Activated CD8-positive, alpha-beta memory T cell treated with anti-CD3 and anti-CD28 coated beads for 48 hours (primary cell): ENCODE measurements around the gene SSR2.
"Not testable (repeated sequence)": the region's sequence is repeated elsewhere in the genome, so short reads cannot be mapped to it uniquely, and the experiment has no call there.

ENCODE experiments used
- DNase-seq, 3 experiments: peaks; one replicate each; pipeline ENCODE4 v3.0.0-alpha.2; 2020; ENCODE audit warnings: low read depth in 2 of 3, low spot score in 2 of 3

Gene SSR2

GRCh38 chr1:155996166-155996565 is 24.6 kb downstream of the SSR2 start:
- DNase-seq = no peak

- DNase-seq = no peak
Measured at GRCh38 chr1:155993595-155993994, 27.2 kb downstream of the SSR2 start.

DNA sequence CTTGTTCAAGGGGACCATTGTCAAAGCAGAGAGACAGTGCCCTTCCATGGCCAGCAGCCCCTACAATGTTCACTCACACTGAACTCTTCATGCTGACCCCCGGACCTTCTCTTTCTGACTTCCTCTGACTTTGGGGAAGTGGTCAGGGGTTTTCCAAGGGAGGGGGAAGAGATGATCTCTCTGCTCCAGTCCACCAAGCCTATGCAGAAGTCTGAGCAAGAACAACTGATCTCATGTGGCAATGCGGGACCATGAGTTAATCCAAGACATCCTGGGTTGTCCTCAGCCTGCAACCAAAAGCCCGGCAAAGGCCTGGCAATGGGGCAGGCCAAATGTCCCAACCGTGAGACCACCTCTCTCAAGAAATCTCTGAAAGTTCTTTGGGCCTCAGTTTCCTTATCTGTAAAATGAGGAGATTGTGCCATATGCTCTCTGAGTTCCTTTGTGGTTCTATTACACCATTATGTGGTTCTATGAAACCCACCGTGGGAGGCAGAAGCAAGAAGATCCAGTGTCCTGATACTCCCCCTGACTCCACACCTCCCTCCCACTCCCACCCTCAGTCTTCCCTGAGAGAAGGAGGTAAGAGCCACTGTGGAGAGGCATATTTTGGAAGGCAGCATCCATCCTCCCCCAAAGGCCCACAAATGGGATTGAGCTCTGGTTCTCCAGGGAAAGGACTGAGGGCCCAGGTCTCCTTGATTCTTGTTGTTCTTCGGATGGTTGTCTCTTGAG is 30.6 kb downstream of the SSR2 start:
- no peak for DNase-seq

- peak; percentile 49 to 64 (median 56) for DNase-seq
Measured at GRCh38 chr1:155989242-155990004, 31.3 kb downstream of the SSR2 start.

GRCh38 chr1:155984903-155985645 is 35.7 kb downstream of the SSR2 start:
- DNase-seq = not testable (repeated sequence)

GRCh38 chr1:155984341-155984740 is 36.4 kb downstream of the SSR2 start:
- no peak for DNase-seq

DNA sequence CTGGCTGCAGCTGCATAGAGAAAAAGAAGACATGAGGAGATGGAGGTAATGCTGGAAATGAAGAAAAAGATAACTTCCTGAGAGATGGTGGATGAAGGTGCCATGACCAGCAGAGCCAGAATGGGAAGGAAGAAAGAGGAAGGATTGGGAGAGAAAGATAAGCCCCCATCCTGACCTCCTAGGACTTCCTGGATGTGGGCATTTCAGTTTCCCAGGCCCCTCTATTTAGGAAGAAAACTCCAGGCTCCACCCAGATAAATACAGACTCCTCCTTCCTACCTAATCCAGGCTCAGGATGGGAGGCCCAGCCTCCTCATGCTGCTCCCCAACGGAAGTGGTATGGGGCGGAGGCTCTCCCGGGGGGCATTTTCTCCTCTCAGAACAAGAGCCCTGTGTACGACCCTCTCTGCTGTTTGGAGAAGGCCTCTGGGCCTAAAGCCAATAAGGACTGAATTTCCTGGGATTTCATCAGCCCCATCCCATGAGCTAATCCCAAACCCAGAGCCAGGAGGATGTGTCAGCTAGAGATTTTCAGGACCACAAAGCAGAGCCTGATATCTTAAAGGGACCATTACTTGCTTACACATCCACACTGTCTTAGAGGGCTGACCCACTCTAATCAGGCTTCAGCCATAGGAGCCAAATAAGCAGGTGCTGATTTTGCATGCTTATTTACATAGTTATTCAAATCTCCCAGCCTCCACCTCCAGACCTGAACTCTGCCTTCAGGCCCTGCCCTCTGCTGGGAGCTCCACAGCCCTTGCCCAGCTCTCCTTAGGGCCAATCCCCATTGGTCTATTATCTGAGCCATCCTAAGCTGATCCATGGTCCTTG is 37.3 kb downstream of the SSR2 start:
- DNase-seq = no peak

DNA sequence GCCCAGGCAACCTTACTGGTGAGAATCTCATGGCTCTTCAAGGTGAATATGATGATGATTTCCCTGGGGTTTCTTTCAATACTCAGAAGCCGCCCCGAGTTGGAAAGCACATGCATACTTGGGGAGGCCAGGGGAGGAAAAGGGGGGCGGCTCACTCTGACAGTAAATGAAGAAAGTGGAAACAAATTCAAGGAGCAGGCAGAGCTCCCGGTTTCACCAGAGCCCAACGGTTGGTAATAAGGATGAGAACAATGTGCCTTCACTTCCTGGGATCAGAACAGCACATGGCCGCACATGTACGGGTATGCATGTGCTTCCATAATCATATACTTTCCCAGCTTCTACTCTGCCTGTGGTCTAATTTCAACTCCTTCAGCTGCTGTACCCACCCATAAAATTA is 38.6 kb downstream of the SSR2 start:
- no peak for DNase-seq

GRCh38 chr1:155981266-155982088 is 39.3 kb downstream of the SSR2 start:
- no peak for DNase-seq

DNA sequence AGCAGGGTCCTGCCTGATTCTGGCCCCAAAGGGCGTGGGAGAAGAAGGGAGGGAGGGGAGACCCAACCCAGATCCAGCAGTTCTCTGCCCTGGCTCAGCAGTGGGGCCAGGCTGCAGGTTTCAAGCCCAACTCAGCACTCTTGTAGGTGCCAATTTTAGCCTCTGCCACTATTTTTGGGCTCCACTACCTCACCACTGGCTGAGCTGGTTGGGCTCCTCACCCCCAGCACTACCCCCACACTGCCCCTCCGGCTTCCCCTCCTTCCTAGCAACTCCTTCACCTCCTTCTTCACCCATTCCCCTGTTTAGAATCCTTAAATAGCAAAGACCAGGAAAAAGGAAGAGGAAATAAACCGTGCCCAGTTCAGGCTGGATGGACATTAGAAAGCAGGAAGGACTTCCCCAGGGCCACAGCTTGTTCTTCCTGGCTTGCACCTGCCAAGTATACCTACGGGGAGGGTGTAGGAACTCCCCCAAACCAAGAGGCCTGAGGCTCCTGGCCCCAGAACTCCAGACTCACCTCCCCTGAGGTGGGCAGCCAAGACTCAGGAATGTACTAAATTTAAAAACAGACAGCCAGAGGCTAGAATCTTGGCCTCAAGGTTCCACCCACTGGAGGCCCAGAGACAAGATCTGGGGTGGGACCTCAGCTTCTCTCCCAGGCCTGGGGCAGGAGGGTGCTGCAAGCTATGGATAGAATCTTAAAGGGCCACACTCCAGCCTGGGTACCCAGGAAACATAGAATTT is 41.0 kb downstream of the SSR2 start:
- DNase-seq = no peak

- no peak for DNase-seq
Measured at GRCh38 chr1:155978973-155979429, 41.8 kb downstream of the SSR2 start.

DNA sequence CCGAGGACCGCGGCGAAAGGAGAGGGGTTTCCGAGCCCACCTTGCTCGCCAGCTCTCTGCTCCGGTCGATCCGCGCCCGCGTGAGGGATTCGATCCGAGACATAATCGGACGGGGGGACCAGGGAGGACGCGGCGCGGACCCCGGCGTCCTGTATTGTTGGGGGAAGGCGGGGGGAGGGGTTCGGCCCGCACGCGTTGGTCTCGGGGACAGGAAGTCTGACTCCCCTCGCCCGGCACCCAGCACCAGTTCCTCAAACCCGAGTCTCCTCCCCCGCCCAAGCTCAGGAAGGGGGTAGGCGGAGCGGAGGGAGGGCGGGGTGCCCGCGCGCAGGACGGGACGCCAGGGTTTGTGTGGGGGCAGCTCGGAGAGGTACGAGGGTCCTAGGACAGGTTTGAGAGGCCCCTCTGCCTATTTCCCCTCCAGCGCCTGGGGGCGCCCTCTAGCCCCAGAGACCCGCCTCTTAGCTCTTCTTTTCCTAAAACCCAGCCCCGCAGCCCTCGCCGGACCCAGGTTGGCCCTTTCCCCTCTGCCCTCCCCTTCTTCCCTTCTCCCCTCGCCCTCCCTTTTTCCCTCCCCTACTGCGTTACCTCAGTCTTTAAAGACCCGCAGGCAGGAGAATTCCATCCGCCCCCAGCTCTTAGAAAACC is 42.3 kb downstream of the SSR2 start, which contains the start of gene ARHGEF2:
Gene ARHGEF2 (minus strand): TSS at position 223 of the 648 bp plus-strand sequence. CDS start 120 bp downstream, at position 103.
- DNase-seq = peak; percentile 71 to 78 (median 75)

- DNase-seq = peak; percentile 50 to 76 (median 53)
Measured at GRCh38 chr1:155977690-155978324, 42.9 kb downstream of the SSR2 start.

- no peak for DNase-seq
Measured at GRCh38 chr1:155976913-155977689, 43.6 kb downstream of the SSR2 start.

- DNase-seq = peak in 2 of 3 experiments; percentile 43 to 57
Measured at GRCh38 chr1:155976062-155976912, 44.5 kb downstream of the SSR2 start.

DNA sequence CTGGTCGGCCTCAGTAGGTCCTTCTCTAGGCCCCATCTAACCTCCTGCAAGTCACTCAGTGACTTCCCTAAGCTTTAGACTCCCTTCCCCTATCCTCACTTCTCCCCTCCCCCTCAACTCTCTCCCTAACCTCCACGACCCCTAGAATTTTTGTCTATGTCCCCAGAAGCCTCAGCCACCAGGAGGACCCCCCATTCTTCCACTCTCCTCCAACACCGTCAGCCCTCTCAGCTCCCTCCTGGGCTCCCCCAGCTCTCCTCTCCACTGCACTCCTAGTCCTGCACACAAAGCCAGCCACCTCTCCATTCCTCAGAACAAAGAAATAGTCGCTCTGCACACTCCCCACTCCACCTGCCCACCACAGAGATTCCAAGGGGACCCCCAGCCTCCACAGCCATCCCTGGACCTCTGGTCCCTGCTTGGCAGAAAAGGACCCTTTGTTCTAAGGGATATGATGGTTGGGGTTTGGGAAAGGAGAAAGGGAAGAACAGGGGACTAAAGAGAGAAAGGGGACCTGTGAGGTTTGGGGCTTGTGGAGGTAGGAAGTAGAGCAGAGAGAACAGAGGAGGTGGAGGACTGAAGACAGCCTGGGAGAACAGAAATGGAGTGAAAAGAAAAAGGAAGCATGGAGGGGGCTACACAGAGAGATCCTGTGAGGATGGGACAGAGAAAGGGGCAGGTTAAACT is 45.2 kb downstream of the SSR2 start:
- DNase-seq = no peak
